HCEC 1CT (cell line): ENCODE measurements around the gene C2orf81.

Source experiments
- DNase-seq: peaks from one replicate; pipeline ENCODE4 v3.0.0-alpha.2; 2017

C2orf81 gene

GRCh38 chr2:74387346-74387745, 34.1 kb downstream of the C2orf81 start:
- peak; percentile 20 for DNase-seq

- DNase-seq = no peak
Measured at GRCh38 chr2:74385396-74385795, 36.0 kb downstream of the C2orf81 start.

- DNase-seq = peak; percentile 13
Measured at GRCh38 chr2:74384051-74384450, 37.4 kb downstream of the C2orf81 start.

DNA sequence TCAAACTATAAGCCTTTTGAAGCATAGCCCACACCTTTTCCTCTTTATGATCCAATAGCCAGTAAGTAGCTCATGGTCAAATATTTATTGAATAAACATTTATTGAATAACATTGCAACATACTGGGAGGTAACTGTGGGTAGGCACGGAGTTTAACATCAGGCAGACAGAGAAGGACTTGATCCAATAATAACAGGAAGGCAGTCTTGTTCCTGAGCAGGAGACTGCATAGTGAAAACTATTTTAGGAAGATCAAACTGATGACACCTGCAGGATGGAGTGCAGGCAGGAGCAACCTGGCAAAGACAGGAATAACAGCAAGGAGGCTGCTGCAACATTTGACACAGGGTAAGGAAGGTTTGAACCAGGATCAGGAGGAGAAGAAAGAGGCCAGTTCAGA, 38.2 kb downstream of the C2orf81 start:
- DNase-seq = peak; percentile 59

GRCh38 chr2:74381751-74382150, 39.7 kb downstream of the C2orf81 start:
- DNase-seq = no peak

GRCh38 chr2:74379851-74380789, 41.3 kb downstream of the C2orf81 start, which contains the start of gene DCTN1:
DCTN1 (minus strand) TSS chr2:74380311; CDS start chr2:74380037, 274 bp downstream.
- DNase-seq = peak; percentile 60

GRCh38 chr2:74378007-74378406, 43.4 kb downstream of the C2orf81 start:
- no peak for DNase-seq

DNA sequence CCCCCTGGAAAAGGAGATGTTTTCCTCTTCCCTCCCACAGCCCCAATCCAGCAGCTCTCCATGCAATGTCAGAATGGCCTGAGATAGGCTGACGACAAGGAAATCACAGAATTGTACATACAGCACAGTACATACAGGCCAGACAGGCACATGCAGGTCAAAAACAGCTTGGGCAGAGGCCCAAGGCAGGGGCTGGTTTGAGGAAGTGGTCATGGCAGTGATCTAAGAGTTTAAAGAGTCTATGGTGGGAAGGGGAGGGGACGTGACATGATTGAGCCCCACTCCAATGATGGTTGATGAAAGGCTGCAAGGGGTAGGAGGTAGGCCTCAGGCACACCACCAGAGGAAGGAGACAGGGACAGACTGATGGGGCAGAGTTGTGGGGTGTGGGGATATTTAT, 45.6 kb downstream of the C2orf81 start:
- no peak for DNase-seq

- DNase-seq = peak; percentile 30
Measured at GRCh38 chr2:74374509-74375205, 46.8 kb downstream of the C2orf81 start.

- DNase-seq = no peak
Measured at GRCh38 chr2:74373985-74374384, 47.4 kb downstream of the C2orf81 start.

DNA sequence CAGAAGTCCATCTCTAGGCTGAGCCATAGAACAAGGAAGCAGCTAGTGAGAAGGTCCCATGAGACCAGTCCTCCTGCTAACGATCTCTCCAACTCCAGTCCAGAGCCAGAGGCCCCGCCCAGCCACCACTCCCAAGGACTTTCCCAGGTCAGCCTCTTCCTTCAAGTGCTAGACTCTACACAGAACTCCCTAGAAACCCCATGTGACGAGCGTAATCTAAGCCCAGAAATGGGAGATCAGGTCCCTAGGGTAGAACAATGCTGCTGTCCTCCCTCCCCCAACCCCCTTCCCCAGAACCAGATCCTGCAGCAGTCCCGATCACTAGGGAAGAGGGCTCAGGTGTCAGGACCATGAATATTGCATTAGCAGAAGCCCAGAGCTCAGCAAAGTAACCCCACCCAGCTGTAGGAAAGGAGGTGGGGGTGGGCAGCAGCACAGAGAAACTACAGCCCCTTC, 48.2 kb downstream of the C2orf81 start:
- DNase-seq = no peak

DNA sequence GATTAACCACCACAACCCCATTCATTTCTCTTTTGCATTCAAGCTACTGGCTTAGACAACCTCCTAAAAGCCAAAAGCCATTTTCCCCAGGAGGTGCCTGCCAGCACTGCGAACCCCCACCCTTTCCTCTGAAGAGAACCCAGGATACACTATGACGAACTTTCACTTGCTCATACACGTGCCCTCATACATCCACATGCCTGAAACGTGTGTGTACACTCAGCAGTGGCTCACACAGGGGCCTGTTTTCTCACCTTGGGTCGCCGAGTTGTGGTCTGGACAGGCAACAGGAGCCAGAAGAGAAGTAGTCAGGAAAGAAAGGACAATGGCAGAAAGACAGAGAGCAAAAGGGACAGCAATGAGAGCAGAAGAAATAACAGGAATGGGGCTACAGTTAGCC, 48.7 kb downstream of the C2orf81 start:
- DNase-seq = no peak

DNA sequence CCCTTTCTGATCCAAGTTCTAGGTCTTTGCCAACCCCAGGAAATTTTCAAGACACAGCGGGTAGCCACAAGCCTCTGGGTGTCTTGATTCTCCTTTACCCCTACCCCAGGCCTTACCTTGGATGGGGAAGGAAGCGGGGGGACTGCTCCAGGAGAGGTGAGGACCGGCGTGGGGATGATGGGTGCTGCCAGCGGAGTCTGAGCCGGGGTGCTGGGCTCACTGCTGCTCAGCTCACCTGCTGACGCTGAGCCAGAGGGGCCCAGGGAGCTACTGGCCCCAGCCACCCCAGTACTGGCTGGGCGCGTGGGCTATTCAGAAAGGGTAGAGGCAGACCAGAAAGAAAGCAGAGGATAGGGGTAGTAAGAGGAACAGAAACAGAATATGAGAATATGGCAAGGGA, 50.0 kb downstream of the C2orf81 start:
- DNase-seq = no peak

DNA sequence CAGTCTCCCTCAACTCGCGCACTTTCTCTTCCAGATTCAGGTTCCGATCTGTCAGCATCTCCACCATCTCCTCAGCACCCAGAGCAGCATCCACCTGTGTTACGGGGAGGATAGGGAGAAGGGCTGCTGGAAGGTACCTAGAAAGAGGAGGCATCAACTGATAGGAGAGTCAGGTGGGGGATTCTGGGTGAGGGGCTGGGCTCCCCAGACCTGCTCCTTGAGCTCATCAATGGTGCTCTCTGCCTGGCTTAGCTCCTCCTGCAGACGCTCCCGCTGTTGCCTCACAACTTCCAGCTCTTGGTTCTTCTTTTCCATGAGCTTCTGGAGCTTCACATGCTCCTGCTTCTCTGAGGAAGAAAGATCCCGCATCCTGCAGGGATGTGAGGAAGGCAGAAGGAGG, 51.4 kb downstream of the C2orf81 start:
- no peak for DNase-seq

DNA sequence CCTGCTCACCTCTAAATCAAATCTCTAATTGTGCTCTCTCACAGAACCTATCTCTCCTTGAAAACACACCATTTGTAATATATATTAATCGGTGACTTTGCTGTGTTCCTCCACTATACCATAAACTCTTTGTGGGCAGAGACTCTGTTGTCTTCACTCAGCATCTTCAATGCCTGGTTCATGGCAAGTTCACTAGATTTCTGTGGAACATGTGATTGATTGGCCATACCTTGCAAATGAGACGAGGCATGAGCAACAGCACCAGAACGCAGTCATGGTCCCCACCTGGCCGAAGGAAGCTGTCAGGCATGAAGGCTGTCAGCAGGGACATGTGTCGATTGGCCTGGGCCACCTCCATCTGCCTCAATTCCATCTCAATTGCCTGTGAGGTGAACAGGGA, 52.9 kb downstream of the C2orf81 start:
- no peak for DNase-seq

GRCh38 chr2:74367789-74368188, 53.6 kb downstream of the C2orf81 start:
- no peak for DNase-seq

DNA sequence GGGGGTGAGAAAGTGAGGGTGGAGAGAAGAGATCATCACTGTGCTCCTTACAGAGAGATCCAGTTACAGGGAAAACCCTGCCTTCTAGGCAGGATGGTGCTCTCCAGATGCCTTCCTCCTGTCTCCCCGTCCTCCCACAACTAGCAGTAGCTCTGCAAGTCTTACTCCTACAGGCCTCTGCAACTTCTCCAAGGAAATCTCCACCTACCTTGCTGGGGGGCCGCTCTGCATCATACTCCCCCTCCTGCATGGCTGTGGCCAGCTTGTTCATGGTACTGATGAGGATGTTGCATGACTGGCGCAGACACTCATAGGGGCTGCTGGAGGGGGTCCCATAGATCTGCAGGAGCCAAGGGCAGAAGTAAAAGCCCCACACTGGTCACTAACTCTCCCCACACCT, 55.4 kb downstream of the C2orf81 start:
- DNase-seq = no peak

GRCh38 chr2:74364533-74365505, 56.6 kb downstream of the C2orf81 start:
- no peak for DNase-seq
